ENCODE measurements around the gene TBC1D1.

- TF ChIP-seq, protein P1, sequence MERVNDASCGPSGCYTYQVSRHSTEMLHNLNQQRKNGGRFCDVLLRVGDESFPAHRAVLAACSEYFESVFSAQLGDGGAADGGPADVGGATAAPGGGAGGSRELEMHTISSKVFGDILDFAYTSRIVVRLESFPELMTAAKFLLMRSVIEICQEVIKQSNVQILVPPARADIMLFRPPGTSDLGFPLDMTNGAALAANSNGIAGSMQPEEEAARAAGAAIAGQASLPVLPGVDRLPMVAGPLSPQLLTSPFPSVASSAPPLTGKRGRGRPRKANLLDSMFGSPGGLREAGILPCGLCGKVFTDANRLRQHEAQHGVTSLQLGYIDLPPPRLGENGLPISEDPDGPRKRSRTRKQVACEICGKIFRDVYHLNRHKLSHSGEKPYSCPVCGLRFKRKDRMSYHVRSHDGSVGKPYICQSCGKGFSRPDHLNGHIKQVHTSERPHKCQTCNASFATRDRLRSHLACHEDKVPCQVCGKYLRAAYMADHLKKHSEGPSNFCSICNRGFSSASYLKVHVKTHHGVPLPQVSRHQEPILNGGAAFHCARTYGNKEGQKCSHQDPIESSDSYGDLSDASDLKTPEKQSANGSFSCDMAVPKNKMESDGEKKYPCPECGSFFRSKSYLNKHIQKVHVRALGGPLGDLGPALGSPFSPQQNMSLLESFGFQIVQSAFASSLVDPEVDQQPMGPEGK (CRISPR knock-in tag; IDR thresholded peaks at IDR 0.05; ENCODE audit: borderline replicate concordance) = no peak
- TF ChIP-seq ZNF70 (CRISPR knock-in tag; IDR thresholded peaks at IDR 0.05) = no peak
- TF ChIP-seq RARB (CRISPR knock-in tag; IDR thresholded peaks at IDR 0.05) = no peak
- TF ChIP-seq CSDC2 (CRISPR knock-in tag; IDR thresholded peaks at IDR 0.05) = no peak
- TF ChIP-seq ZC3H10 (CRISPR knock-in tag; IDR thresholded peaks at IDR 0.05) = no peak
Observed at GRCh38 chr4:38138363-38138762, 247.5 kb downstream of the TBC1D1 start.
